ENCODE measurements around the gene NRCAM.

NRCAM gene

DNA sequence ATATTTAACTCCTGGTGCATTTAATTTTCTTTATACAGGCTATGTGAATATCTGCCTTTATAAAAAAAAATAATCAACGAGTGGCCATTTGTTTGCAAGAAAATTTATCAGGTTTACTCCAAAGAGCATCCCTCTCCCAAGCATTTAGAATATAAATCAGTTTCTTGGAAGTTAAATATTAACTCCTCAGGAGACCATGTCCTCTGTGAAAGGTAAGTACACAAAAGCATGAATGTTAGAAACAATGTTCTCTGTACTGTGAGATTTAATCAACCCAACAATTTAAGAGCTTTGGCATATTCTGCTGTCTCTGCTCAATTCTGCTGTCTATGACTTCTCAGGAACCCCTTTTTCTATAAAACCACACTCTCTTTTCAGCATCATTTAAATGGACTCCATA lies 206.8 kb downstream of the NRCAM start:
- FAIRE-seq = no peak
- TF ChIP-seq, protein P1, sequence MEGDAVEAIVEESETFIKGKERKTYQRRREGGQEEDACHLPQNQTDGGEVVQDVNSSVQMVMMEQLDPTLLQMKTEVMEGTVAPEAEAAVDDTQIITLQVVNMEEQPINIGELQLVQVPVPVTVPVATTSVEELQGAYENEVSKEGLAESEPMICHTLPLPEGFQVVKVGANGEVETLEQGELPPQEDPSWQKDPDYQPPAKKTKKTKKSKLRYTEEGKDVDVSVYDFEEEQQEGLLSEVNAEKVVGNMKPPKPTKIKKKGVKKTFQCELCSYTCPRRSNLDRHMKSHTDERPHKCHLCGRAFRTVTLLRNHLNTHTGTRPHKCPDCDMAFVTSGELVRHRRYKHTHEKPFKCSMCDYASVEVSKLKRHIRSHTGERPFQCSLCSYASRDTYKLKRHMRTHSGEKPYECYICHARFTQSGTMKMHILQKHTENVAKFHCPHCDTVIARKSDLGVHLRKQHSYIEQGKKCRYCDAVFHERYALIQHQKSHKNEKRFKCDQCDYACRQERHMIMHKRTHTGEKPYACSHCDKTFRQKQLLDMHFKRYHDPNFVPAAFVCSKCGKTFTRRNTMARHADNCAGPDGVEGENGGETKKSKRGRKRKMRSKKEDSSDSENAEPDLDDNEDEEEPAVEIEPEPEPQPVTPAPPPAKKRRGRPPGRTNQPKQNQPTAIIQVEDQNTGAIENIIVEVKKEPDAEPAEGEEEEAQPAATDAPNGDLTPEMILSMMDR (IDR thresholded peaks at IDR 0.05; ENCODE audit: insufficient read depth, missing control alignments) = no peak

DNA sequence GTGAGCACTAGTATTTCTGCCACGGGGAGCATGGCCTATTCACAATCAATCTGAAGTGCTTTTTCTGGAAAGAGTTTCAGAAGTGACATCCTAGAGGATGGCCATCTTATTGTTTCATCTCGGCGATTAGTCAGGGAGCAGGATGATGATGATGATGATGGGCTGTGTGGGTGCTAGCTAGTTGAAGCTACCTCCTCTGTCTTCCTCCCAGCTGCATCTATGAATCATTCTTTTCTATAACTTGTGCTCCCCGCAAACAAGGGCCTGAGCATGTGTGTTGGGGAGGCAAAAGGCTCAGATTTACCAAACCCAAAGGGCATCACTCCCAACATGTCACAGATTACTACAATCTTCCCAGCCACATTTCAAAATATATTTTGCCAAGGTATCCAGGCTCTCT lies 207.4 kb downstream of the NRCAM start:
- TF ChIP-seq, protein P1 (IDR thresholded peaks at IDR 0.05; ENCODE audit: insufficient read depth, missing control alignments) = no peak
- DNase-seq (ENCODE audit: insufficient read length, low spot score) = no peak
- FAIRE-seq = no peak

More for the DNA sequence above, 206.8 kb downstream of the NRCAM start:
- DNase-seq (ENCODE audit: insufficient read length, low spot score) = no peak

DNA sequence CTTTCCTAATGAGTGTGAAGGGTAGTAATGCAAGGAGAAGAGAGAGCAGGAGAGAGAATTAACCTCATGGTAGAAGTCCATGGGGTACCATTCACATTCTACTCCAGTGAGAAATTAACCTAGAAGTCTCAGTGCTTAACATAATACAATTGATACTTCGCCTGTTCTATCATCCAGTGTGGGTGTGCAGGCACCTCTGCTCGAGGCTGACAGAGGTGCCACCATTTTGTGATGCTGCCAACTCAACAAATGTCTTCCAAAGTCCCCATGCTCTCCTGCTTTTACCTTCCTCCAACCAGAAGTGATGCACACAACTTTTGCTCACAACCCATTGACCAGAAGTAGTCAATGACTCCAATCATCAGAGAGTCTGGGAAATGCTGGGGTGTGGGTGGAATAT lies 207.8 kb downstream of the NRCAM start:
- TF ChIP-seq, protein P1 (IDR thresholded peaks at IDR 0.05; ENCODE audit: insufficient read depth, missing control alignments) = no peak
- FAIRE-seq (no peak), DNase-seq (ENCODE audit: insufficient read length, low spot score) (no peak)

DNA sequence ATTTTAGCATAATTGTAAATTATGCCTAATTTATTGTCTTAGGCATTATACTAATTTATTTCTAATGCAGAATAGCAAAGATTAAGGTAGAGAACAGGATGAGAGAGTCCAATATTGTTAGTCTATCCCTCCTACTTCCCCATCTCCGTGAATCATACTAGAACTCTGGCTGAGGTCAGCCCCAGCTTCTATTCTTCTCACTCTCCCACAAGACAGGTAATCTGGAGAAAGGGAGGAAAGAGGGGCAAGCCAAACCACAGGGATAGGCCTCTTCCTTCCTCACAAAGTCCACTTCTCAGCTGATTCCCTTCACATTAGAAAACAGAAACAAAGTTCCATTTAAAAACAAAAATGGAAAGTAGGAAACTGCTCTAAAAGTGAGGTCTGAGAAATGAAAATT lies 208.6 kb downstream of the NRCAM start:
- TF ChIP-seq, protein P1 (IDR thresholded peaks at IDR 0.05; ENCODE audit: insufficient read depth, missing control alignments) = no peak
- no peak for DNase-seq (ENCODE audit: insufficient read length, low spot score)
- FAIRE-seq = no peak

DNA sequence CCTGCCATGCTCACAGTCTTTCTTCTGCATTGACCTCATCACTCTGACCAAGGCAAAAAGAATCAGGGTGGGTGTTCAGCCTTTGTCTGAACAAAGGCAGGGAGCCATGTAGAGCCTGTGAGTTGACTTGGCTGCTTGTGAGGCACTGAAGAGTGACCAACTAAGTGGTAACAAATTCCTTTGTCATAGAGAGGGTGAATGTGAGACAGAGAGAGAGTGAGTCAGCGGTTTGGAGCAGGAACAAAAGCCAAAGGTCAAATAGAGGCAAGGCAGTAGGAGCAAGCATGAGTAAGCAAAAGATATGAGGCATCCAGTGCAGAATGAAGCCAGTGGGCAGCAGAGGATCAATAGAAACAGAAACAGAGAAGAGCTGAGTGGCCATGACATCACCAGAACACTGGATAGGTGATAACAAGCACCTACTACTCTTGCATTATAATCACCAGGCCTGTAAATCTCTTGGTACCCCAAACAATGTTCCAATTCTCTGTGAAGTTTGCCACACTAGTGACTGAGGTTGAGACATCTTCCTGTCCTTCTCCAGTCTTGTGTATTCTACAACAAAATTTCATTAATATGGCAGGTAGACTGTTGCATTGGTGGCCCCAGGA lies 209.9 kb downstream of the NRCAM start:
- DNase-seq (ENCODE audit: insufficient read length, low spot score) (no peak), FAIRE-seq (no peak)
- TF ChIP-seq, protein P1 (IDR thresholded peaks at IDR 0.05; ENCODE audit: insufficient read depth, missing control alignments) = no peak

DNA sequence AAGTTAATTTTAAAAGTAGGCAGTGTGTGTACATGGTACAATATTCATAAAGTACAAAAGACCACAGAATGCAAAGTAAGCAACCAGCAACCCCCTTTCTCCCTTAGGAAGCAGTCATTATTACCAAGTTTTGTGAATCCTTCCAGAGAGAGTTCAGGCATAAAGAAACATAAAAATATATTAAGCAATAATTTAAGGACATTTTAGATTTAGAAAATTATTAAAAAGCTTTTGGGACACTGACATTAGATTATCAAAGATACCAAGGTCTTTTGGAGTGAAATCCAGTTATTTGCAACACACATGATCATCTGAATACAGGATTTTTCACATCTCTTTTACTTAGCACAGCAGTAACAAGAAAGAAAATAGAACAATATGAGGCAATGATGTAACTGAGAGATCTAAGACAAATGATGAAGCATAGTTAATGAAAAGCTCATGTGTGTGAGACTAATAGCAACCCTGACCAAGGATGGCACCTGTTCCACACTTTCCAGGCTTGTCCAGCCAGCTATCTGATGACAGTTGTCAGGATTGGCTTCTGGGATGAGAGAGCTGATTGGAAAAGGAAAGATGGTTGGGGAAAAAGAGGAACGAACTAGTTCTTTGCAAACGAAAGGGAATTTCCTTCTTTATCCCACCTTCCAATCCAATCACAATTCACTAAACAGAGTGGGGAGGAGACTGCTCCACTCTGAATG lies 210.6 kb downstream of the NRCAM start:
- FAIRE-seq (no peak), DNase-seq (ENCODE audit: insufficient read length, low spot score) (no peak)
- TF ChIP-seq, protein P1 (IDR thresholded peaks at IDR 0.05; ENCODE audit: insufficient read depth, missing control alignments) = no peak

DNA sequence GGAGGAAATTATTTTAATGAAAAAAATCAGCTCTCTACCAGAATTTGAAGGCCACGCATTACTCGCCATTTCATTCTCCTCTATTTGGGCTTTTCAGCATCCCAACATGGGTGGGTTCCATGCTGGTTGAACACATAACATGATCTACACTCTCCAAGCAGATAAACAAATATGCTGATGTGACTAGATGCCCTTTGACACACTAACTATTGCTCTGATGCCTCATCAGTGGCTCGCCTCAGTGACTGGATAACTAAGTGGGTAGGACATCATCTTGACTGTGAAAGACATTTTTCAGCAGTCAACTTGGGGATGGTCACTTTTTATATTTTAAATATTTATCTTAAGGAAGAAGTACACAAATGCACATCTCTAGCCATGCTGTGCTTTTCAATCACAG lies 212.1 kb downstream of the NRCAM start:
- TF ChIP-seq, protein P1 (IDR thresholded peaks at IDR 0.05; ENCODE audit: insufficient read depth, missing control alignments) = no peak
- FAIRE-seq (no peak), DNase-seq (ENCODE audit: insufficient read length, low spot score) (no peak)

Measured in D721Med (cell line).